IPS-15b (cell line): ENCODE data around the gene EMC9.

Experiments
- H3K27me3 ChIP-seq: one replicate; pipeline ENCODE4 v1.6.1; 2013; ENCODE audit warnings: low read length; ENCODE audit not compliant: control insufficient read depth, insufficient read depth
- H3K36me3 ChIP-seq: one replicate; pipeline ENCODE4 v1.6.1; 2013; ENCODE audit warnings: low read length; ENCODE audit not compliant: control insufficient read depth, insufficient read depth
- H3K4me1 ChIP-seq: one replicate; pipeline ENCODE4 v1.6.1; 2013; ENCODE audit warnings: mild to moderate bottlenecking, low read length; ENCODE audit not compliant: control insufficient read depth, insufficient read depth
- H3K4me3 ChIP-seq: one replicate; pipeline ENCODE4 v1.5.1; 2013; ENCODE audit warnings: low read depth, low read length
- H3K9ac ChIP-seq: one replicate; pipeline ENCODE4 v1.6.1; 2013; ENCODE audit warnings: low read depth, mild to moderate bottlenecking, low read length
- H3K9me3 ChIP-seq: one replicate; pipeline ENCODE4 v1.6.1; 2013; ENCODE audit warnings: mild to moderate bottlenecking, low read length; ENCODE audit not compliant: control insufficient read depth, insufficient read depth

Gene EMC9

DNA sequence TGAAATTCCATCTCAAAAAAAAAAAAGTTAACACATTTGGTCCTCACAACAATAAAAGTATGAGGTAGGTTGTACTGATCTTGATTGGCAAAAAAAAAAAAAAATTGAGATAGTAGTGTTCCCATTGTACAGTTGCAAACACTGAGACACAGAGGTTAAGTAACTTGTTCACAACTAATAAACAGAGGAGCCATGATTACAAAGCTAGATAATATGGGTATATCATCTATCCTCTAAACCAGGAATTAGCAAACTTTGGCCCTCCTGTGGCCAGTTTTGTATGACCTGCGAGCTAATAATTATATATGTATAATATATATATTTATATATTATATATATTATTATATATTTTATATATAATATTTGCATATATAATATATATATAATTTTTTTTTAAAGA, 7.7 kb downstream of the EMC9 start:
- H3K4me3 ChIP-seq: no peak overlapping the region
- no peaks in the 10 kb centered on the region for H3K9me3 ChIP-seq
- peaks cover 7% of the 10 kb centered on the region for H3K4me1 ChIP-seq
- no peaks in the 10 kb centered on the region for H3K27me3 ChIP-seq
- H3K36me3 ChIP-seq: peaks cover 9% of the 10 kb centered on the region
- H3K9ac ChIP-seq: no peak overlapping the region

- H3K36me3 ChIP-seq: peaks cover 2% of the 10 kb centered on the region
- H3K9ac ChIP-seq: no peak overlapping the region
- peaks cover 7% of the 10 kb centered on the region for H3K4me1 ChIP-seq
- H3K4me3 ChIP-seq: no peak overlapping the region
- H3K27me3 ChIP-seq: no peaks in the 10 kb centered on the region
- no peaks in the 10 kb centered on the region for H3K9me3 ChIP-seq
Measured at GRCh38 chr14:24132976-24133375, 8.4 kb downstream of the EMC9 start.

DNA sequence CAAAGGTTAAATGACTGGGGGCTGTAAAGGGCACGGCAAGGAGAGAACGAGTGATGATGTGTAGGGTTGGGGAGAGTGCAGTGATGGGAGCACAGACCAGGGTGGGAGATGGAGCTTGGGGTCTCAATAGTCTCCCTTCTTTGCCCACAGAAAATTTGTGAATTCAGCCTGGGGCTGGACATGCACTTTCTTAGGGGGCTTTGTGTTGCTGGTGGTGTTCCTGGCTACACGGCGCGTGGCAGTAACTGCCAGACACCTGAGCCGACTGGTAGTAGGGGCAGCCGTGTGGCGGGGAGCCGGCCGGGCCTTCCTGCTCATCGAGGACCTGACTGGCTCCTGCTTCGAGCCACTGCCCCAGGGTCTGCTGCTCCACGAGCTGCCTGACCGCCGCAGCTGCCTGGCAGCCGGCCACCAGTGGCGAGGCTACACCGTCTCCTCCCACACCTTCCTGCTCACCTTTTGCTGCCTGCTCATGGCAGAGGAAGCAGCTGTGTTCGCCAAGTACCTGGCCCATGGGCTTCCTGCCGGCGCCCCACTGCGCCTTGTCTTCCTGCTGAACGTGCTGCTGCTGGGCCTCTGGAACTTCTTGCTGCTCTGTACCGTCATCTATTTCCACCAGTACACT, 9.2 kb downstream of the EMC9 start:
- Histone ChIP-seq H3K4me1 (peaks cover 6% of the 10 kb centered on the region), H3K36me3 (no peaks in the 10 kb centered on the region), H3K9me3 (no peaks in the 10 kb centered on the region), H3K4me3 (no peak overlapping the region), H3K27me3 (no peaks in the 10 kb centered on the region), H3K9ac (no peak overlapping the region)

DNA sequence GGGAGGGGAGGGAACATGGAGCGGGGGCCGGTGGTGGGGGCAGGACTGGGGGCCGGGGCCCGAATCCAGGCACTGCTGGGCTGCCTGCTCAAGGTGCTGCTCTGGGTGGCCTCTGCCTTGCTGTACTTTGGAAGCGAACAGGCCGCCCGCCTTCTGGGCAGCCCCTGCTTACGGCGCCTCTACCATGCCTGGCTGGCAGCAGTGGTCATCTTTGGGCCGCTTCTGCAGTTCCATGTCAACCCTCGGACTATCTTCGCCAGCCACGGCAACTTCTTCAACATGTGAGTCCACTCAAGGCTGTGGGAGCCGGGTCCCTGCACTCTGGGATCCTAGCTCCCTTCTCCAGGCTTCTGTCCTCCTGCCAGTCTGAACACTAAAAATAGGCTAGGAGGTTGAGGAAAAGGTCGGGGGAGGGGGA, 9.8 kb downstream of the EMC9 start:
- no peaks in the 10 kb centered on the region for H3K36me3 ChIP-seq
- no peak overlapping the region for H3K4me3 ChIP-seq
- H3K9ac ChIP-seq: no peak overlapping the region
- H3K4me1 ChIP-seq: peaks cover 2% of the 10 kb centered on the region
- no peaks in the 10 kb centered on the region for H3K27me3 ChIP-seq
- no peaks in the 10 kb centered on the region for H3K9me3 ChIP-seq

DNA sequence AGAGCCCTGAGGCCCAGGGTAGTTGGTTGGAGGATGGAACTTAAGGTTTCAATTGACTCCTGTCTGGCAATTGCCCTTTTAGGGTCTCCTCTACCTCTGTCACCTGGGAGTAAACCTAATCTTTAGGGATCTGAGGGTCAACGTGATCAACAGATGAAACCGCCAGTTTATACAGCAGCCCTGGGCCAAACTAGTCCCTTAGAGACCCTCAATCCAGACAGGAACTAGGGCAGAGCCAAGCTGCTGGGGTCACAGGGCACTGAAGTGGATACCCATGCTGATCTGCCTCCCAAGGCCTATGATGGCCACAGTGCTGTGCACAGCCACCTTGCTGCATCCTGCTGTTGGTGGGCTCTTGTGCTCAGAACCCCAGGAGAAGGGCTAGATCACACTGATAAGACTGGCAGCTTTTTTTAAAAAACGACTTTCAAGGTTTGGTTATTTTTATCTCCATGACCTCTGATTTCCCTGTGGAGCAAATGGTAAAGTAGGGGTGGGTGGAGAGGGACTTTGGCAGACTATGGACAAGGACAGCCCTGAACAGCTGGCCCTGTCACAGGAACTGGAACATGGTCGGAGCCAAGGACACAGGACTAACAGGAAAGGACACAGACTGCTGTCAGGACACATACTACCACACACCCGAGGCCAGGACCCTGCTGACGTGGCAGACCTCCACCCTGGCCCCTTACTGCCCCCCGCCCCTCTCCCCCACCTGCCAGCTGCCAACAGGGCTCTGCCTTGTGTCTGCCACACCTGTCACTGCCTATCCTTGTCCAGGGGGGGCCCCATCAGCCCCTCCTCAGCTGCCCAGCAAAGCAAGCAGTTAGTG, 10.5 kb downstream of the EMC9 start:
- no peak overlapping the region for H3K9ac ChIP-seq
- H3K9me3 ChIP-seq: no peaks in the 10 kb centered on the region
- no peak overlapping the region for H3K4me3 ChIP-seq
- peaks cover 2% of the 10 kb centered on the region for H3K4me1 ChIP-seq
- no peaks in the 10 kb centered on the region for H3K27me3 ChIP-seq
- no peaks in the 10 kb centered on the region for H3K36me3 ChIP-seq

DNA sequence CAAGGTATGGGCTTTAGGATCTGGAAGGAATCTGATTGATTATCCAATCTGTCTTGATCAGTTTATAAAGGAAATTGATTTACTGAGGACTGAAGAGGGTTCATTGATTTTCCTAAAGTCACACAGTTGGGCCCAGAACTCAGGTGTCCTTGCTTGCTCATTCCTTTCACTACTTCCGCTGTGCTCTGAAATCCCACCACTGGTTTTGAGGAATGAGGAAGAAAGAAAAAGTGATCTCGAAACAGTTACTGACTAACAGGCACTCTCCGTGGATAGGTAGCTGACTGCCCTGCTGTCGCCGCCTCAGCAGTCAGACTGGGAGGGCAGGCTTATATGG, 11.0 kb downstream of the EMC9 start, which contains the start of gene FITM1:
TSS of gene FITM1 (plus strand) at position 280 of the 337 bp plus-strand sequence. CDS start 905 bp downstream, outside the sequence.
- Histone ChIP-seq H3K36me3 (no peaks in the 10 kb centered on the region), H3K9ac (no peak within 1 kb of the TSS), H3K9me3 (no peaks in the 10 kb centered on the region), H3K4me1 (peaks cover 2% of the 10 kb centered on the region), H3K4me3 (no peak within 1 kb of the TSS), H3K27me3 (no peaks in the 10 kb centered on the region)

GRCh38 chr14:24129410-24129998, 11.9 kb downstream of the EMC9 start:
- no peaks in the 10 kb centered on the region for H3K36me3 ChIP-seq
- no peak overlapping the region for H3K4me3 ChIP-seq
- no peak overlapping the region for H3K9ac ChIP-seq
- no peaks in the 10 kb centered on the region for H3K9me3 ChIP-seq
- H3K4me1 ChIP-seq: peaks cover 2% of the 10 kb centered on the region
- H3K27me3 ChIP-seq: no peaks in the 10 kb centered on the region

GRCh38 chr14:24127673-24128072, 13.7 kb downstream of the EMC9 start:
- Histone ChIP-seq H3K9ac (no peak overlapping the region), H3K36me3 (peaks cover 7% of the 10 kb centered on the region), H3K4me3 (no peak overlapping the region), H3K4me1 (peaks cover 2% of the 10 kb centered on the region), H3K27me3 (no peaks in the 10 kb centered on the region), H3K9me3 (no peaks in the 10 kb centered on the region)

DNA sequence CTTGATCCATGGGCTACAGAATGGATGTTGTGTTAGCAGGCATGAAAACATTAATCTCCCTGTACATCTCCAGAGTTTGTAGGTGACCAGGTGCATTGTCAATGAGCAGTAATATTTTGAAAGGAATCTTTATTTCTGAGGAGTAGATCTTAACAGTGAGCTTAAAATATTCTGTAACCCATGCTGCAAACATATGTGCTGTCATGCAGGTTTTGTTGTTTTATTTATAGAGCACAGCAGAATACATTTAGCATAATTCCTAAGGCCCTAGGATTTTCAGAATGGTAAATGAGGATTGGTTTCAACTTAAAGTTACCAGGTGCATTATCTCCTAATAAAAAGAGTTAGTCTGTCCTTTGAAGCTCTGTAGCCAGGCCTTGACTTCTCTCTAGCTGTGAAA, 14.5 kb downstream of the EMC9 start:
- Histone ChIP-seq H3K36me3 (peaks cover 11% of the 10 kb centered on the region), H3K4me3 (no peak overlapping the region), H3K9me3 (no peaks in the 10 kb centered on the region), H3K27me3 (no peaks in the 10 kb centered on the region), H3K4me1 (peaks cover 1% of the 10 kb centered on the region), H3K9ac (no peak overlapping the region)

DNA sequence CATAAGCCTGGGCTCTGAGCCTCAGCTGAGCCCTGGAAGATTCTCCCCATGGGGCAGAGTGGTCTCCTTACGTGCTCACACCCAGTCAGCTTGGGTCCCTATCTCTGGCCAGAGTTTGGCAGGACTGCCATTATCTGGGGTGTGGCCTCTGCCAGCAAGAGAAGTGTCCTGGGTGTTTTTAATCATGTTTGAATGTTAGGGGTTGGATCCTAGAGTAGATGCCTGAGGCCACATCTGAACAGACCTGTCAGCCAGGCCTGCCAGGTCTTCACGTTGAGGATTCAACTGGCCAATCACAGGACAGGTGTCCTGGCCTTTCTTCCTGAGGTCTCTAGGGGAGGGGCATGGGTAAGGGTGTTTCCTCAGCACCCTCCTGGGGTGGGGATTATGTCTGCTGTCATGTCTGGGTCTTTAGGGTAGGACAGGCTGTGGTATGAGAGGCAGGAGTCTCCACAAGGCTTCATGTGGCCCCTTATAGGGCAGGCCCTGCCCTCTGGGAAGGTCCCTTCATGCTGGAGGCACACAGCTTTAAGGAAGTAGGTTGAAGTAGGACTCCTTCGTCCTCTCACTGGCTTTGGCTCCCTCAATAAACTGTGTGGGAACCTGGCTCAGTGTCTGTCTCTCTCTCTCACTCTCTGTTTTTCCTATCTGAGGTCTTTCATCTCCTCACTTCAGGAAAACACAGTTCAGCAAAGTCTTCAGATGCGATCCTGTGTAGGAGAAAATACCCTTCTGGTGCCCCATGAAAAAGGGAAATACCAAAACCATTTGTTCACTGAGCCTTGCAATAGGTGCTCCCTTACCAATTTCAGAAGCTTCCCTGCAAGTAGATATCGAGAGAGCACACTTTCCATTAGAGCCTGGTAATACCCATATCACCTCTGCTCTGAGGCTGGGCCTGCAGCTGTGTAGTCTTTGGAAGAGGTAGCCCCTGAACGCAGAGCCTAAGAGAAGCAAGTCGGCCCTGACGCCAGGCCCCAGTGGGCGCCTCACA, 17.7 kb downstream of the EMC9 start:
- Histone ChIP-seq H3K4me3 (no peak overlapping the region), H3K4me1 (no peaks in the 10 kb centered on the region), H3K9me3 (no peaks in the 10 kb centered on the region), H3K27me3 (no peaks in the 10 kb centered on the region), H3K36me3 (peaks cover 26% of the 10 kb centered on the region), H3K9ac (no peak overlapping the region)

- Histone ChIP-seq H3K27me3 (no peaks in the 10 kb centered on the region), H3K36me3 (peaks cover 33% of the 10 kb centered on the region), H3K9me3 (no peaks in the 10 kb centered on the region), H3K4me1 (no peaks in the 10 kb centered on the region), H3K4me3 (no peak overlapping the region), H3K9ac (no peak overlapping the region)
Measured at GRCh38 chr14:24122898-24123297, 18.5 kb downstream of the EMC9 start.
